HG03060 (cell line): ENCODE results near the gene LYPD6.
"Not testable (repeated sequence)": the region's sequence is repeated elsewhere in the genome, so short reads cannot be mapped to it uniquely, and the experiment has no call there.

Experiments used
- ATAC-seq: cut with Tn5 transposase; IDR thresholded peaks from one replicate; pipeline ENCODE4 v1.9.1; 2021; ENCODE audit warnings: low read depth, moderate number of reproducible peaks; ENCODE audit not compliant: unreplicated experiment

Gene LYPD6, protein sequence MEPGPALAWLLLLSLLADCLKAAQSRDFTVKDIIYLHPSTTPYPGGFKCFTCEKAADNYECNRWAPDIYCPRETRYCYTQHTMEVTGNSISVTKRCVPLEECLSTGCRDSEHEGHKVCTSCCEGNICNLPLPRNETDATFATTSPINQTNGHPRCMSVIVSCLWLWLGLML

DNA sequence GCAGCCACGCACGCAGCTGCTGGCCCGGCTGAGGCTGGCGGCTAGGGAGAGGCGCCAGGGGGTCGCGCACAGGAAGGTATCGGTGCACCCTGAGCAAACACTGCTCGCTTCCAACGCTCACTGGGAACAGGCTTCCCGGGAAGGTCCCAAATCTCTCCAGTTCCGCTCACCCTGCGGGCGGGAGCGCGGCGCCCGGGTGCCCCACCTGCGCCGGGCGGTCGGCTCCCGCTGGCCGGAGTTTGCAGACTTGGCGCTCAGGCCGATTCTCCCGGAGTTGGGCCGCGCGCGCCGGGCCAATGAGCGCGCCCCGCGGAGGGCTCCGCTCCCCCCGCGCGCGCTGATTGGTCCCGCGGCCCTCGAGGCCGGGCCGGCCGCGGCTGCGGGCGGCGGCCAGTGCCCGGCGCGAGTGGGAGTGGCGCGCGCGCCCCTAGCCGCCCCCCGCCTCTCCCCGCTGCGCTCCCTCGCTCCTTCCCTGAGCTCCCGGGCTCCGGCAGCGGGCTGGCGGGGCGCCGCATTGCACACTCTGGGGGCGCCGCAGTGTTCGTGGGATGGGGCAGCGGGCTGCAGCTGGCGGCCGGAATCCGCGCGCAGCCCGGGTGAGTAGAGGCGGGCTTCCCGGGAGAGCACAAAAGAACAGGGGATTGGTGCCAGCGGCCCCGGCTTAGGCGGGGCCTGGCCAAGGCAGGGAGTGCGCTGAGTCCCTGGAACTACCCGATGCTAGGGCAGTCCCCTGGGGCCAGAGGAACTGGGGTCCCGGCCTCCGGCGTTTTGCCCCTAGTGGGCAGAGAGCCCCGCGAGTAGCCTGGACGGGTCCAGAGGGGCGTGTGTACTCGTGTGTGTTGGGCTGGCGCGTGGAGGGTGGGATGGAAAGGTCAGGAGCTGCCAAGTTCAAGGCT is at the start of gene LYPD6:
Gene LYPD6 (plus strand): TSS at position 461 of the 896 bp plus-strand sequence. CDS start 107,122 bp downstream, outside the sequence.
- no peak for ATAC-seq

DNA sequence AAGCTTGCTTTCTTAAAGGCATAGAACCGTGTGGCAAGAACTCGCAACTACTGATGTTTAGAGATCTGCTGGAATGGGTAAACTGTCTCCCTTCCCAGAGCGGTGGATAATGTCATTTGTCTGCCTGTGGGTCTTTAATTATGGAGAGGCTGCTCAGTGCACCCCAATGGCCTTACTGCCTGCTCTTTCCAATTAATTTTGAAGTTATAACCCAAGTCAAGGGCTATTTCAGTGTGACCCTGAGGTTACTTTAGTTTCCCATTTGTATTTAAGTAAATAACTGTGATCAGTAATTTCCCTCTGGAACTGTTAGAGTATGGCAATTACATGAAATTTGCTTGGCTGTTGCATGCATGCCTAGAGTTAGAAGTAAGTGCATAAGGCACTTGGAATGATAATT is 48.9 kb upstream of the LYPD6 start:
- no peak for ATAC-seq

DNA sequence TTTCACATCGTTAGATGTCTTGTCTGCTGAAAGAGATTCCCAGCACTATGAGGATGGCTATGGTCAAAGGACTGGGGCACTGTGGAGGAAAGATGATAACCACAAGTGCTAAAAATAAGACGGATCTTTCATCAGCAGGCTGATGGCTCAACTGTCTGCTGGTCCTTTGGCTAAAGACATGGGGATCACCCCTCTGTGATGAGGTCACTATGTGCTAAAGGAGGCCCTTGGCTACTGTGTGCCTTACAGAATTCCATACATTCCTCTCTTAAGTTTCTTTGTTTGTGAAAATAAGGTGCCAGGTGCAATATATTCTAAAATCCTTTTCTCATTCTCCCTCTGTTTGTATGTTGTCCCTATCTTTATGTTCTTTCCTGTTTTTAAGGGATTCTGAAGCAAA is 39.7 kb upstream of the LYPD6 start:
- ATAC-seq = no peak

DNA sequence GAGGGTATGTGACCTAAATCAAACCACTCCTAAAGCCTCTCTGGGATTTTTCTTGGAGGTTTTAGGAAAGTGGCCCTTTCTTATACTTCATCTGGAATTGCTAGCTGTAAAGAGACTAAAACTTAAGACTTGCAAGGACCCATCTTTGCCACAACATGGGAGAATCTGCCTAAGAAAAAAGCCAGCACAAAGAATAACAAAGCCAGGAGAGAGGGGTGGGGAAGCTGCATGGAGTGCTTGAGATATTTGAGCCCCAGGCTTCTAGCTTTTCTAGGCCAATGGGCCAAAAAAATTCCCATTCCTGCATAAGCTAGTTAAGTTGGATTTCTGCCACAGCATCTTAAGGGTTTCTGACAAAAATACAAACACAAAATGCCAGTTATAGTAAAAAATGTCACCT is 38.5 kb upstream of the LYPD6 start:
- no peak for ATAC-seq

DNA sequence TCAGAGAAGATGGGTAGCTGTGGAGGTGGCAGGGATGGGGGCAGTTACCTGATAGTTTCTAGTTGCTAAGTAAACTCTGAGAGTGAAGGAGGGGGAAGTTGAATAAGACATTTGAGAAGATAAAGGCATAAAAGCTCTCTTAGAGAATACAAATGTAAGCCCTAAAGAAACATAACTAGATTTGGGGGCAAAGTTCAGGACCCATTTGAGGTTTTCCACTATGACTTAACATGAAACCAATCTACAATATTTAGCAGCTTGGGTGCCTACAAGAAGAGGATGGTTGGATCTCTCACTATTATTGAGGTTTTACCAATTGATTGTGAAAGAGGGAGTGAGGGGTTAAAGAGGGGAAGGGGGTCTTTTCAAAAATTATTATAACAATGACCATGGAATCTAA is 34.4 kb upstream of the LYPD6 start:
- no peak for ATAC-seq

DNA sequence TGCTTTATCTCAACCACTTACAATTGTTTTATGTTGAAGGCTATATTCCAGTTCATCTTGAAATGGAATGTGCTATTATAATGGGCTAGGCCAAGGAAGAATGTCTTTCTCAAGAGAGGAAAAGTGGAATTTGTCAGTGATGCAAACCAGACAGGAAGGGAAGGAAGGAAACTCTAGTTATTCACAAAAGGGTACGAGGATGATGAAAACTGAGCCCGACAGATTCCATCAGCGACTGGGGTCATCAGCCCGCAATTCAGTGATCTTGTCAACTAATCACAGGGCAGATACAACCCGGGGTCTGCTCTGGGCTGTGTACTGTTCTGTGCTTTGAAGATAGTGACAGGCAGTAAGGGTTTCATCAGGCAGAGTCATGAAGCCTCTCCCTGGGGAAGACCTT is 23.4 kb upstream of the LYPD6 start:
- ATAC-seq = no peak

DNA sequence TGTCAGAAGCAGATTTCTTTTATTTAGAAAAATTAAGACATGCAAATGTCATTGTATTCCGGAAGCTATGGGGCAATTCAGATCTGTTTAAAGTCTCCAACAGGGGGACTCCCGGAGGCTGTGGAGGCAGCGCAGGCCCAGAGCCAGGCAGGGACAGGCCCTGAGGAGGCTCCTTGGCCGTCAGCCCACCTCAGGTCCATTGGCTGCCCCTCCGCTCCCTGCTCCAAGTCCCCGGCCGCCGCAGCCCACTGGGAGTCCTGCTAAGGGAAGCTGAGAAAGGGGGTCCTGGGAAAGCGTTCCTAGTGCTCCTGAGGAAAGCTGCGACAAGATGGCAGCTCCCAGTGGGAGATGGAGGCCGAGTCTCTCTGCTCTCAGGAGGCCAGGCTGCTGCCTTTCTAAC is 20.0 kb upstream of the LYPD6 start:
- ATAC-seq = no peak

DNA sequence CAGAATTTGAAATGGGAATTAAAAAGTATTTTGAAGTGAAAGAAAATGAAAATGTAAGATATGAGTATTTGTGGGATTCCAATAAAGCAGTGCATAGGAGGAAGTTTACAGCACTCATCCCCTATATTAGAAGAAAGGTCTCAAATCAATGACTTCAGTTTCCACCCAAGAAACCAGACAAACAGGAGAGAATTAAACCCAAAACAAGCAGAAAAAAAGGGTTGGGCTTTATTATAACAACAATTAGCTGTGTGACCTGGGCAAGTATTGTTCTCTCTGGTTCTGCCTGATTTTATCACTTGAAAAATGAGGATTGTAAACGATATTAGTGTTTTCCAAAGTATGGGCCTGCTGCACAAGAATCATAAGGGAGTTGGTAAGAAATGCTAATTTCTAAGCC is 18.3 kb upstream of the LYPD6 start:
- no peak for ATAC-seq

DNA sequence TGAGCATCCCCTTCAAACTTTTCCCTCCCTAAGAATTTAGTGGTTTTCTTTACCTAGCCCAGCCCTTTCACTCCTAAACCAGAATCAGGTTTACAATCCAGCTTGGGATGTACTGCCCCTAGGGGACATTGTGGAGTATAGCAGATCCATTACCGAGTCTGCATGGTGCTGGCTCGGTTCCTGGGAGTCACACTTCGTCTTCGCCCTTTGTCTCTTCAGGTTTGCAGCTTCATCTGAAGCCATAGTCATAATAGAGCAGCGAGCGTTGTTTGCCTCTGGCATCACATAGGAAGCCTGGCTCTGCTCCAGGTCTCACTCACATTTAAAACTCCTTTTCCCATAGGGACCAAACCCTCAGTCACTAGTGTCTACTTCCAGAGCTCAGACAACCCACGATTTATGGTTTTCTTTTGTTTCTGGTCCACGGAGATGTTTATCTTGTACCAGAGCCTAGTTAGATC is 16.8 kb upstream of the LYPD6 start:
- ATAC-seq = peak; percentile 75

DNA sequence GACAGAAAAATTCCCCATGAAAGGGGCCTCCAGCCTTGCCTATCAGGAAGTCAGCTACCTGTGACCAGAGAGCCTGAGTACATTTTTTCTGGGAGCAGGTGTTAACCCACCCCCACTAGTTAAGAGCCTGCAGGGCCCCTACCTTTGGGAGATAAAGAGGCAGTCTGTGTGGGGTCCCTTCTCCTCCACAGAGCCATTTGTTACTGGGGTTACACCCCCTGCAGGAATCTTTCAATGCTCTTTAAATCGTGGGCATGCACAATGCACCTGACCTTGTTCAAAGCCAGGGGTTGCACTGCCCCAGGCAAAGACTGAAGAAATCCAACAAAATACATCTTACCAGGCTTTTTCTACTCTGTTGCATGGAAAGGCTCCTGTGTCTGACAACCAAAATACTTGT is 15.7 kb upstream of the LYPD6 start:
- no peak for ATAC-seq

DNA sequence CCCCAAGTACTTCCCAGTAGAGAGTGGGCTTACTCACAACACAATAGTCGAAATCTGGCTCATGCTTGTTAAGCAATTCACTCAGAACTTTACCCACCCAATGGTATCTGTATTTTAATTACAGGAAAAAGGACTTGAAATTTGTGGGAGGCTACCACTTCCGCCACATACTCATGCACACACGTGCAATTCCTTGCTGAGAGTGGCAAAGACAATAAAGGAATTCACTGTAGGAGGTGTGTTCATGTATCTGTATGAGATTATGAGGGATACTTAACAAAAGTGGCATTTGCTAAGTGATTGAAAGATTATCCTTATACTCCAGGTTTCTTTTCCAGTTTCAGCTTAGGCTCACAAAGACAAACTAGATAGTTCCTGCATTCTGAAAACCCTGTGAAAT is 14.9 kb upstream of the LYPD6 start:
- ATAC-seq = no peak

DNA sequence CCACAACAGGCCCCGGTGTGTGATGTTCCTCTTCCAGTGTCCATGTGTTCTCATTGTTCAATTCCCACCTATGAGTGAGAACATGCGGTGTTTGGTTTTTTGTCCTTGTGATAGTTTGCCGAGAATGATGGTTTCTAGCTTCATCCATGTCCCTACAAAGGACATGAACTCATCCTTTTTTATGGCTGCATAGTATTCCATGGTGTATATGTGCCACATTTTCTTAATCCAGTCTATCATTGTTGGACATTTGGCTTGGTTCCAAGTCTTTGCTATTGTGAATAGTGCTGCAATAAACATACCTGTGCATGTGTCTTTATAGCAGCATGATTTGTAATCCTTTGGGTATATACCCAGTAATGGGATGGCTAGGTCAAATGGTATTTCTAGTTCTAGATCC is 11.8 kb upstream of the LYPD6 start:
- not testable (repeated sequence) for ATAC-seq

DNA sequence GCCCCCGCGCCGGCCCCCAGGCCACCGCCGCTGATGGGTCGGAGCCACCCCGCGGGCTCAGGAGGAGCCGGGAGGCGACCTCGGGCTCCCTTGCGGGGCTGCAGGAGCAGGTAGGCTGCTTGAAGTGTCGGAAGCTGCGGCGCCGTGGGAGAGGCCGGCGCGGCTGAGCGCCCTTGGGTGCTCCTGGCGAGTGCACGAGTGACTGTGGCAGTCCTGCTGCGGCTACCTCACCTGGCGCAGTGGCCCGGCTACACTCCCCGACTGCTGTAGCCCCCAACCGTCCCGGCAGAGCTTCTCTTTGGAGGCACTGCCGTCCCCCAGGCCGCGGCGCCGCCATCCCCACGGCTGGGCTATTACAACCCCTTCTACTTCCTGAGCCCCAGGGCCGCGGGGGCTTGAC is 10.0 kb upstream of the LYPD6 start:
- no peak for ATAC-seq

DNA sequence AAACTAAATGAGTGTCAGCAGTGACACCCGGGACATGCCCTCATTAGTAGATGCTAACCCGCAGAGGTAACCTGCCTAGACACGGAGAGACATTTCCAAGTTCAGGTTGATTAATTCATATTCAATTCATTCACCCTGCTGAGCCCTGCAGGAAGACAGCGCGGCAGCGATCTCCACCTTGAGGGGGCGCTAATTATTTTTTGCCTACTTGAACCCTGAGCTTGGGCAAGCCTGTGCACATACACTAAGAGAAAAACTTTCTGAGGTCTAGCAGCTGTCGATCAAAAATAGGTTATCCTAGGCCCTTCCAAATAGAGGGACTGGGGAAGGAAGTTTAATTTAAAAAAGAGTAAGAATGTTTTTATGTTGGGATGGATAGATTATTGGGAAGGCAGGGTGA is 1.3 kb upstream of the LYPD6 start:
- no peak for ATAC-seq

DNA sequence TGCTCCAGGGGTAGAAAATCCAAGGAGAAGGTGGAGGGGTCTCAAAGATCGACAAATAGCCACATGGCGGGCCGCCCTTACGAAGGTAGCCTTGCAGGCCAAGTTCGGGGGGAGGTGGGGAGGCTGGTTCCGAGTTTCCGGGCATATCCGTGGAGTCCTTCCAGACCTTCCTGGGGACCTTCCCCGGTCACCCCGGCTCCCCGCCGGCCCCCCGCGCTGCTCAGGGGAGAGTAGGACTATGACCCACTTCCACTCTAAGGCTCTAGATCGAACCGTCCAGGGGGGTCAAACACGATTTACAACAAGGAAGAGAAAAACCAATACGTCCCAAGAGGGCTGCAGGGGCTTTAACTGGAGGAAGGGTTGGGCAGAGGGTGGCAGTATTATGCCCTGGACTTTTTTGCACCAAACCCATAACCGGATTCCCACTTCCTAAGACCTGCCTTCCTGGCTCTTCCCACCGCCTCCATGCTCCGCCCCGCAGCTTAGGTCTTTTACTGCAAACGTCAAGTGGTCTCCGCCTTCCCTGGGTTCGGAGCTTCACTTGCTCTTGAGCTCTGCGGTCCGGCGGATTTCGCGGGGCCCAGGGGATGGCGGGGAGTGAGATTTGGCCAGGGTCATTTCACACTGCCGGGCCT is 779 bp upstream of the LYPD6 start:
- no peak for ATAC-seq

DNA sequence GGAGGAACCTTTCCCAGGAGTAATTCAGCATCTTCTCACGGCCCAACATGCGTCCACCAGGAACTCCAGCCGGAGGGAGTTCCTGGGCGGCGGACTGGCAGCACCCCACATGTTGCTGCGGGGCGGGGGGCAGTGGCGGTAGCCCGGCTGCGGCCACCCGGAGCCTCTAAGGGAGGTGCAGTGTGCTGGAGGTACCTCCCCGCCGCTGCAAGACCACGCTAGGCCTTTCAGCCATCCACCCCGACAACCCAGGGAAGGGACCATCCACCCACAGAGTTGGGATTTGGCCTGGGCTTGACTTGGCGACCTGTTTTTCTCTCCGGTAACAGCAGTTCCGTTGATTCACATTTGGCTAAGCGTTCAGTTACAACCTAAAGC is 625 bp downstream of the LYPD6 start:
- no peak for ATAC-seq

DNA sequence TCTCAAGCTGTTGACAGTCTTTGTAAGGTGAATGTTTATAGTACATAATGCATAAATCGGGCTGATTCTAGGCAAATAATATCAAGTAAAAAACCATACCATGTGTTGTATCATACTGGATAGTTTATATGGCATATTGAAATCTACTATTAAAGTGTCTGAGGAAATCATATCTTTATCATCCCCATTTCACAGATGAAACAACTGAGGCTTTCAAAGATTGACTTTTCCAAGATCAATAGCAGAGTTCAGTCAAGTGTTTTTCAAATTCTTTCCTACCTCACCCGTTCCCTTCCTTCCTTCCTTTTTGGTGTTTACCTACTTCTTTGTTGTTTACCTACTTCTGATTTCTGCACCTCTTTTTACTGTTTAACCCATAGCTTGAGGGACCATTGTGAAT is 2.0 kb downstream of the LYPD6 start:
- no peak for ATAC-seq

DNA sequence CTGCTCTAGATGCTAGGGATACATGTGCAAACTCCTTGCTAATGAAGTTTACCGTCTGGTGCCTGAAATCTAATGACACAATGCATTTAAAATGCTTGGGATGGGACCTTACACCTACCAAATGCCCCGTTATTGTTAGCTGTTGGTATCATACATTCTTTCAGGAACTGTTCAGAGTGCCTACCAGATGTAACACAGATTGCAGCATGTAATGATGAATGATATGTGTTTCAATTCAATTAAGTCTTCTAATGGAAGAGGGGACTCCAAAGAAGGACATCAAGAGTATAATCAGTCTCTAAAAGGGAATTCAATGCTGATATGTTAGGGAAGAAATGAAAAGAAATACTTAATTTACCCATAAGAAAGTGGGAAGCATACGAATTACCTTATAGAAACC is 3.2 kb downstream of the LYPD6 start:
- no peak for ATAC-seq

DNA sequence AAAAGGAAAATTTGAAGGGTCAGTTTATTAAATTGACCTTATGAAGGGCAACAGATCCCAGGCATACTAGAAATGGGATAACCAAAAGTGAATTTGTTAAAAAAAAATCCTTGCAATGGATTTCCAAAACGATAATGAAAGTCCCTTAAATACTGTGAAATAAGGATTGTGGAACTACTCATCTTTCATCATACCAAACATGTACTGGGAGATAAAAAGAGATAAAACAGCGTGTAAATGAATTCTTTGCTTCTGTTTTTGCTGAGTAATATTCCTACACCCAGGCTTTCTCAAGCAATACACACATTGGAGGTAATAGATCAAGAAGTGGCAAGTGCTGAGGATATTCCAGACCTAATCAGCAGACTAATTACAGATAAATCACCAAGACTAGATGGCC is 3.8 kb downstream of the LYPD6 start:
- no peak for ATAC-seq

DNA sequence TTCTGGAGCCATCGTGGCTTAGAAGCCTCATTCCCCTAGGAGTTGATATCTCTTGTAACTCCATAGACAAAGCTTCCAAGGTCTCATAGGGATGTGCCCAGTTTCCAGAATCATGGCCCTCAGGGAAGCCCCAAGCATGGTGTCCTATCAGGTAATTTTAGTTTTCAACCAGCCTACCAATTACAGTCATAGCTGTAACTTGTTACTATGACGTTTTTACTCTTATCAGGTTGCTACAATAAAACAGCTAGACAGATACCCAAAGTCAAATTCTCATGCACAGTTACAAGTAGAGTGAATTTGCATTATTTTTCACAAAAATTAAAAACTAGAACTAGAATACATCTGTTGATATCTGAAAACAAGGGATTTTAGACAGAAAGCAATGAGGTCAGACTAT is 8.9 kb downstream of the LYPD6 start:
- ATAC-seq = no peak

DNA sequence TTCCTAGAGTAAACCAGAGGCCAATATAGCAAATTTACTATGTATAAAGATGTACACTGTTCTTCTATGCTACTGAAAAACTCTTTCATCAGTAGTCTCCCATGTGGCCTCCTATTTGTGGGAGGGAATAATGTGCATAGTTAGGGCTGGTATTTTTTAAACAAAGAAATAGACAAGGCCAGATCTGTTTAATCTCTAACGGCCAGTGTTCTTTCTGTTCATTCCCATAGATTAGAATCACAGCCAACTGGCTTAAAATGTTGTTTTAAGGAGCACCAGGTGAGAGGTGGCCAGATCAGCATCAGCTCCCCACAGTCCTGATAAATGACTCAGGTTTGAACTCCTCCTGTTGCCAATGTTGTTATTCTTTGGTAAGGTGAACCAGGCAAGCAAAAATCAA is 12.1 kb downstream of the LYPD6 start:
- no peak for ATAC-seq

DNA sequence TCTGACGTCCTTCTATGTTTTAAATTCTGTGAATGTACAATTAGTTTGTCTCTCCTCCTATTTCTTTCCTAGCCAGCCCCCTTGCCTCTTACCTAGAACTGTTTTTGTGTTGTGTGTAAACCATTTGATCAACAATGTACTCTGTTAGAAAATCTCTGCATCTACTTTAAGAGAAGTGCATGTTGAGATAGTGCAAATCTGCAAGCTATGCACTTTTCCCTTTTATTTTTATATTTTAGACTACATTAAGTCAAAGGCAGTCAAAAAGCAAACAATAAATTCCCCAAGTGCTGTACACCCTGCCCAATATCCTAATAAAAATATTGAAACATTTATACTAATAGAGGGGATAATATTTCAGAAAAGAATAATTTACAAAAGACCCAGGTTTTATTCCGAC is 13.7 kb downstream of the LYPD6 start:
- no peak for ATAC-seq
